HepG2 (cell line): ENCODE measurements around the gene TRIM2. TPM values are rescaled to one million over a fixed set of nuclear protein-coding genes. Genes with fewer than 3 reads are reported as not detected.

Experiments used
- ATAC-seq: fragments of 200-7000 bp; cut with Tn5 transposase; 3 replicates; pipeline ENCODE4 v1.9.1; 2020; ENCODE audit warnings: mild to moderate bottlenecking, moderate library complexity
- BruUV-seq: library from RNA; stranded (reverse); fragments of 400-500 nt; replicated peaks from 2 replicates; lab custom pipeline; 2021; lab: Mats Ljungman, UMichigan
- CTCF ChIA-PET: fragments of 300-600 bp; formaldehyde crosslinking; extraction: SDS; loops from one replicate; lab custom pipeline; 2021; ENCODE audit warnings: low total read pairs, inconsistent platforms, low intra/inter-chr PET ratio; lab: Yijun Ruan, JAX
- POLR2A ChIA-PET: fragments of 350-600 bp; sonication (Branson Sonifier 250); formaldehyde crosslinking; loops from one replicate; lab custom pipeline; 2020; ENCODE audit warnings: antibody characterized with exemption, inconsistent platforms; lab: Yijun Ruan, JAX
- DNase-seq: peaks from one replicate; pipeline ENCODE4 v3.0.0-alpha.2; 2015; ENCODE audit warnings: low spot score
- FAIRE-seq: peaks from 3 replicates; lab custom pipeline; 2011; peaks lifted over from hg19 to GRCh38; lab: Jason Lieb, UNC
- H2AFZ ChIP-seq: one replicate; pipeline ENCODE4 v1.6.1; 2011; ENCODE audit warnings: low read length, inconsistent platforms
- H3K27ac ChIP-seq: fragments of 300-600 bp; 3 replicates; pipeline ENCODE4 v1.8.0; 2011; ENCODE audit warnings: mixed run types, mild to moderate bottlenecking, mixed read lengths, low read length, inconsistent platforms; ENCODE audit not compliant: insufficient read depth; ENCODE audit errors: extremely low read length
- H3K27me3 ChIP-seq, 2 experiments: fragments of 200-600 bp in 1 of 2; 2 replicates in 1 of 2; 3 replicates in 1 of 2; pipeline versions ENCODE4 v1.6.0 to v1.8.0; 2011; ENCODE audit warnings: low read length in 2 of 2, mild to moderate bottlenecking in 2 of 2, moderate library complexity in 2 of 2, inconsistent platforms in 1 of 2; ENCODE audit not compliant: insufficient read depth in 2 of 2, control insufficient read depth in 1 of 2
- H3K36me3 ChIP-seq, 2 experiments: fragments of 200-600 bp in 1 of 2; replicated peaks in 1 of 2; 2 replicates in 1 of 2; 3 replicates in 1 of 2; pipeline versions ENCODE4 v1.5.1 to v1.8.0; 2011; ENCODE audit warnings: low read length in 2 of 2, inconsistent platforms in 1 of 2; ENCODE audit not compliant: insufficient read depth in 2 of 2, control insufficient read depth in 1 of 2
- H3K4me1 ChIP-seq: 2 replicates; pipeline ENCODE4 v1.5.1; 2012; ENCODE audit warnings: low read length, inconsistent platforms; ENCODE audit not compliant: insufficient read depth
- H3K4me2 ChIP-seq: 2 replicates; pipeline ENCODE4 v1.6.0; 2011; ENCODE audit warnings: low read depth, low read length, inconsistent platforms
- H3K4me3 ChIP-seq, 3 experiments: fragments of 200-600 bp in 1 of 3; sonication (generic), shearing (Covaris generic) in 1 of 3; replicated peaks in 1 of 3; 2 replicates each; pipeline ENCODE4 v1.5.1; 2011 to 2016; ENCODE audit warnings: low read length in 3 of 3, inconsistent platforms in 2 of 3, low read depth in 2 of 3, mild to moderate bottlenecking in 2 of 3, control low read depth in 1 of 3, mixed read lengths in 1 of 3; ENCODE audit not compliant: insufficient read depth in 1 of 3
- H3K79me2 ChIP-seq: one replicate; pipeline ENCODE4 v1.6.1; 2011; ENCODE audit warnings: low read length, inconsistent platforms; ENCODE audit not compliant: insufficient read depth
- H3K9ac ChIP-seq: 2 replicates; pipeline ENCODE4 v1.6.0; 2011; ENCODE audit warnings: mild to moderate bottlenecking, low read depth, low read length, inconsistent platforms; ENCODE audit not compliant: insufficient read depth
- H3K9me3 ChIP-seq: 2 replicates; pipeline ENCODE4 v1.5.1; 2012; ENCODE audit warnings: mild to moderate bottlenecking, low read length
- H4K20me1 ChIP-seq: 2 replicates; pipeline ENCODE4 v1.6.0; 2011; ENCODE audit warnings: inconsistent platforms, mild to moderate bottlenecking, low read length, moderate library complexity; ENCODE audit not compliant: insufficient read depth
- BRF2 ChIP-seq: sonication (generic); formaldehyde crosslinking; IDR thresholded peaks from 2 replicates; pipeline ENCODE4 v1.8.1; 2022; ENCODE audit warnings: mild to moderate bottlenecking, missing genetic modification reagents
- CEBPB ChIP-seq: IDR thresholded peaks from 2 replicates; pipeline ENCODE4 v1.6.1; 2011; ENCODE audit warnings: low read depth, low read length, improper control_type of control experiment, borderline replicate concordance
- MXI1 ChIP-seq: IDR thresholded peaks from 3 replicates; pipeline ENCODE4 v1.6.1; 2012; ENCODE audit warnings: low read depth, low read length, inconsistent platforms, borderline replicate concordance
- TFAP4 ChIP-seq: sonication (generic); IDR thresholded peaks from 2 replicates; pipeline ENCODE4 v1.6.1; 2016; ENCODE audit warnings: low read depth, borderline replicate concordance
- ZFP82 ChIP-seq: sonication (generic); formaldehyde crosslinking; IDR thresholded peaks from 2 replicates; pipeline ENCODE4 v1.5.1; 2020; ENCODE audit warnings: mild to moderate bottlenecking, missing genetic modification reagents, borderline replicate concordance
- WGBS: methylation state at CpG from one replicate; pipeline ENCODE4 v1.1.6; 2017; ENCODE audit warnings: low lambda C conversion rate; 5-methylcytosine and 5-hydroxymethylcytosine counted together
- in situ Hi-C: cut with HindIII; loops from 2 replicates; pipeline ENCODE4 v1.10.0; 2017; ENCODE audit warnings: low pct_unique_long_range_greater_than_20kb; ENCODE audit not compliant: extremely low pct_ligation_motif_present
- intact Hi-C: fragments of 100-400 bp; cut with micrococcal nuclease; formaldehyde crosslinking; loops from one replicate; pipeline ENCODE4 v1.10.0; 2022; ENCODE audit not compliant: unreplicated experiment
- polyA plus RNA-seq, 8 experiments: library from polyadenylated mRNA; depleted of rRNA in 3 of 8; stranded (reverse) in 7 of 8; unstranded in 1 of 8; fragments of >200 nt; fragmentation: Illumina TruSeq in 4 of 8; extraction: Trizol in 4 of 8; gene quantifications; 2 replicates each; pipeline versions ENCODE4 v1.2.1 to v1.2.3, GENCODE V29; 2011 to 2016; ENCODE audit warnings: low read depth in 4 of 8, missing spikeins in 1 of 8, mixed read lengths in 1 of 8; ENCODE audit not compliant: insufficient read depth in 1 of 8
- total RNA-seq, 5 experiments: library from RNA; depleted of rRNA; stranded (reverse); fragments of >200 nt; fragmentation: Illumina TruSeq; extraction: Trizol; gene quantifications; 2 replicates each; pipeline ENCODE4 v1.2.3, GENCODE V29; 2016; ENCODE audit warnings: low read depth in 1 of 5

Gene TRIM2
- total and polyA plus RNA-seq, 2 of the 13 experiments (the other 11 are each of a cell fraction or from before 2014, with no cell fraction given): 2.1 to 4.2 TPM

- Histone ChIP-seq H3K4me2 (peak overlapping the region; percentile 39; the same call in 1 of the 2 replicates), H3K4me1 (peaks cover 30% of the 10 kb centered on the region), H3K79me2 (no peaks in the 10 kb centered on the region), H3K9ac (no peak overlapping the region), H2AFZ (no peak overlapping the region), H3K9me3 (no peaks in the 10 kb centered on the region), H4K20me1 (no peaks in the 10 kb centered on the region), H3K4me3 (no peak overlapping the region), H3K27ac (no peak overlapping the region), H3K27me3 (no peaks in the 10 kb centered on the region), H3K36me3 (no peaks in the 10 kb centered on the region)
- WGBS: 67% methylated on average over 3 of the region's 3 CpGs
- ChIA-PET POLR2A (no interaction called here), CTCF (no interaction called here)
- in situ Hi-C loops (no loop called here), intact Hi-C loops (no loop called here)
- no peak for TF ChIP-seq MXI1
- no peak for TF ChIP-seq TFAP4
- no peak for TF ChIP-seq BRF2 (CRISPR knock-in tag)
- no TSS peak for BruUV-seq
- peak; percentile 28 for ATAC-seq
- FAIRE-seq: no peak
- no peak for DNase-seq
Observed at GRCh38 chr4:153242839-153243324, 38.6 kb downstream of the TRIM2 start.

GRCh38 chr4:153243468-153243867 lies 39.2 kb downstream of the TRIM2 start:
- CTCF ChIA-PET: no interaction called here
- no peaks in the 10 kb centered on the region for H3K9me3 ChIP-seq
- H3K9ac ChIP-seq: no peak overlapping the region
- in situ Hi-C loops (no loop called here), intact Hi-C loops (no loop called here)
- no peaks in the 10 kb centered on the region; the same call in 1 of the 2 replicates for H4K20me1 ChIP-seq
- no peaks in the 10 kb centered on the region for H3K79me2 ChIP-seq
- no peak overlapping the region for H3K27ac ChIP-seq
- BruUV-seq: no TSS peak
- POLR2A ChIA-PET: no interaction called here
- H3K27me3 ChIP-seq: no peaks in the 10 kb centered on the region
- no peak for DNase-seq
- FAIRE-seq: no peak
- H3K4me1 ChIP-seq: peaks cover 33% of the 10 kb centered on the region
- no peak for ATAC-seq
- H3K4me2 ChIP-seq: no peak overlapping the region
- H2AFZ ChIP-seq: no peak overlapping the region
- H3K4me3 ChIP-seq: no peak overlapping the region
- TF ChIP-seq CEBPB (peak; percentile 39; the same call in 1 of the 2 replicates), ZFP82 (no peak)
- no peaks in the 10 kb centered on the region for H3K36me3 ChIP-seq
